ENCODE results near the gene GRIN2C. TPM values are rescaled to one million over a fixed set of nuclear protein-coding genes. Genes with fewer than 3 reads are reported as not detected.

The GRIN2C gene
- 0.09 and 0.19 TPM in 2 replicates for total RNA-seq

DNA sequence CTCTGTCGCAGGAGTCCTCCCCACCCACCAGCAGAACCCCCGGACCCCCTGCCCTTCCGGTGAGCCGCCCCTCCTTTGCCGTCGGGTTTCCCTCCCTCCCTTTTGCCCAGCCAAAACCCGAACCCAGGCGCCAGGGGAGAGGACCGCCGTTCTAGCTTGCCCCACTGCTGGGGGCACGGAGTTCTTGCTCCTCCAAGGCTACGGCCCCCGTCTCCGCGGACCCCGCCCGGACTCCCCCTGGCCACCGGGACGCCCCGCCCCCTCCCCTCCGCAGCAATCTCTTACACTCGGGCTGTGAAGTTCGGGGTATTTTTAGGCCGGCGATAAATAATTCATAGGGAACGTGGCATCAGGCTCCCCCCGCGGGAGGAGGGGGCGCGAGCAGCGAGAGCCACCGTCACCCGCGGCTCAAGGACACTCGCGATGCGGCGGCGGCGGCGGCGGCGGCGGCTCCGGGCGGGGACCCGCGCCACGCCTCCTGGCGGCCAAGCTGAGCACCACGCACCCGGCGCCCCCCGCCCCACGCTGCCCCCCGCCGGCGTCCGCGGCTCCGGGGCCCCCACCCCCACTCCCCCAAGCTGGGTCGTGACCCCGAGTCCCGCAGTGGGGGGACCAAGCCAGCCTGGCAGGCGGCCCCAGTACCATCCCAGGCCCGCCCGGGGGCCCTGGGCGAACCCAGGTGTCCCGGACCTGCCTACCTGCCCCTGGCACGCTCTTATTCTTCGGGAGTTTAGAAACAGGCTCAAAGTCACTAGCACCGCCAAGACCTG is at the start of gene GRIN2C:
Gene GRIN2C (minus strand): TSS at position 427 of the 770 bp plus-strand sequence. CDS start 4,793 bp downstream, outside the sequence.

GRCh38 chr17:74892974-74893911 is 33.6 kb upstream of the GRIN2C start, which contains the start of gene FADS6:
FADS6 (minus strand) TSS chr17:74893633; CDS start chr17:74893595, 38 bp downstream.

GRCh38 chr17:74872313-74873036 is 12.8 kb upstream of the GRIN2C start, which contains the start of gene FDXR:
FDXR (minus strand) TSS chr17:74872994; CDS start chr17:74872944, 50 bp downstream.

Other genes starting within 250 kb of the GRIN2C start
- not detected in 2 replicates for gene CD300E, start 236.1 kb downstream of the GRIN2C start, total RNA-seq
- gene CD300LF, start 147.0 kb downstream of the GRIN2C start, total RNA-seq, result not detected in 2 replicates
- gene RAB37, start 122.6 kb downstream of the GRIN2C start, total RNA-seq, result 0.19 and 0.27 TPM in 2 replicates
- 6.7 and 8.2 TPM in 2 replicates for gene NHERF1, start 111.3 kb downstream of the GRIN2C start, total RNA-seq
- gene NAT9, start 83.5 kb downstream of the GRIN2C start, total RNA-seq, result 27.5 and 37.6 TPM in 2 replicates
- gene FDXR, start 13.1 kb upstream of the GRIN2C start, total RNA-seq, result 38.9 and 64.7 TPM in 2 replicates
- not detected in 2 replicates for gene FADS6, start 33.7 kb upstream of the GRIN2C start, total RNA-seq
- not detected in 2 replicates for gene USH1G, start 63.4 kb upstream of the GRIN2C start, total RNA-seq
- not detected in 2 replicates for gene OTOP2, start 64.4 kb upstream of the GRIN2C start, total RNA-seq
- not detected in 2 replicates for gene OTOP3, start 76.0 kb upstream of the GRIN2C start, total RNA-seq
- 8.3 and 11.5 TPM in 2 replicates for gene HID1, start 112.9 kb upstream of the GRIN2C start, total RNA-seq
- 13.1 and 18.7 TPM in 2 replicates for gene CDR2L, start 127.7 kb upstream of the GRIN2C start, total RNA-seq
- gene MRPL58, start 152.8 kb upstream of the GRIN2C start, total RNA-seq, result 31.3 and 40.7 TPM in 2 replicates
- 220 and 246 TPM in 2 replicates for gene ATP5PD, start 187.1 kb upstream of the GRIN2C start, total RNA-seq
- 11.2 and 12.1 TPM in 2 replicates for gene KCTD2, start 187.3 kb upstream of the GRIN2C start, total RNA-seq
- 5.8 and 8.1 TPM in 2 replicates for gene SLC16A5, start 228.1 kb upstream of the GRIN2C start, total RNA-seq